Endothelial cell of umbilical vein (primary cell): Measurements from ENCODE around the gene SULT1C4. TPM values are rescaled to one million over a fixed set of nuclear protein-coding genes. Genes with fewer than 3 reads are reported as not detected.
"Not testable (repeated sequence)": the region's sequence is repeated elsewhere in the genome, so short reads cannot be mapped to it uniquely, and the experiment has no call there.

Experiments used
- BruUV-seq: library from RNA; stranded (reverse); fragments of 400-500 nt; replicated peaks from 2 replicates; lab custom pipeline; 2021; lab: Mats Ljungman, UMichigan
- CTCF ChIA-PET: fragments of 300-600, 350-600 bp; sonication (Branson Sonifier 250); formaldehyde crosslinking; loops from one replicate; lab custom pipeline; 2021; ENCODE audit warnings: antibody characterized with exemption, inconsistent platforms; lab: Charles Lee
- POLR2A ChIA-PET: fragments of 300-600, 350-600 bp; sonication (Branson Sonifier 250); formaldehyde crosslinking; loops from one replicate; lab custom pipeline; 2021; ENCODE audit warnings: antibody characterized with exemption, inconsistent platforms; lab: Charles Lee
- DNase-seq: peaks from one replicate; pipeline ENCODE4 v3.0.0-alpha.2; 2011; ENCODE audit warnings: low read depth, low spot score
- FAIRE-seq: peaks from 2 replicates; lab custom pipeline; 2011; peaks lifted over from hg19 to GRCh38; lab: Jason Lieb, UNC
- H2AFZ ChIP-seq: 2 replicates; pipeline ENCODE4 v1.6.0; 2012; ENCODE audit warnings: low read depth, low read length, control low read depth, inconsistent platforms
- H3K27ac ChIP-seq: 2 replicates; pipeline ENCODE4 v1.5.1; 2011; ENCODE audit warnings: low read depth, mild to moderate bottlenecking, control low read depth, low read length, moderate library complexity; ENCODE audit not compliant: insufficient read depth
- H3K27me3 ChIP-seq, 2 experiments: 2 replicates each; pipeline versions ENCODE4 v1.6.0 to v1.6.1; 2011; ENCODE audit warnings: low read length in 2 of 2, mixed read lengths in 1 of 2; ENCODE audit not compliant: control insufficient read depth in 2 of 2, insufficient read depth in 2 of 2
- H3K36me3 ChIP-seq, 2 experiments: 2 replicates in 1 of 2; 3 replicates in 1 of 2; pipeline ENCODE4 v1.5.1; 2011; ENCODE audit warnings: low read length in 2 of 2, mild to moderate bottlenecking in 1 of 2, moderate library complexity in 1 of 2; ENCODE audit not compliant: control insufficient read depth in 2 of 2, insufficient read depth in 2 of 2; ENCODE audit errors: extremely low read depth in 1 of 2
- H3K4me1 ChIP-seq: 3 replicates; pipeline ENCODE4 v1.5.1; 2011; ENCODE audit warnings: mild to moderate bottlenecking, low read length; ENCODE audit not compliant: control insufficient read depth, insufficient read depth; ENCODE audit errors: extremely low read depth
- H3K4me2 ChIP-seq: 2 replicates; pipeline ENCODE4 v1.6.1; 2011; ENCODE audit warnings: low read length, control low read depth, mixed read lengths; ENCODE audit not compliant: insufficient read depth
- H3K4me3 ChIP-seq, 3 experiments: fragments of 200-600 bp in 1 of 3; sonication (generic), shearing (Covaris generic) in 1 of 3; replicated peaks in 1 of 3; 2 replicates each; pipeline ENCODE4 v1.5.1; 2011 to 2016; ENCODE audit warnings: control low read depth in 3 of 3, low read length in 3 of 3, mild to moderate bottlenecking in 2 of 3, inconsistent platforms in 1 of 3, low read depth in 1 of 3, moderate library complexity in 1 of 3; ENCODE audit not compliant: insufficient read depth in 1 of 3
- H3K79me2 ChIP-seq: 2 replicates; pipeline ENCODE4 v1.6.0; 2012; ENCODE audit warnings: low read length, inconsistent platforms; ENCODE audit not compliant: control insufficient read depth, insufficient read depth
- H3K9ac ChIP-seq: replicated peaks from 2 replicates; pipeline ENCODE3; 2011; ENCODE audit warnings: low read length, control low read depth; ENCODE audit not compliant: insufficient read depth; ENCODE audit errors: extremely low read depth
- H3K9me1 ChIP-seq: replicated peaks from 3 replicates; pipeline ENCODE4 v1.6.0; 2011; ENCODE audit warnings: mild to moderate bottlenecking, low read length; ENCODE audit not compliant: control insufficient read depth, insufficient read depth; ENCODE audit errors: extremely low read depth
- H3K9me3 ChIP-seq: replicated peaks from 2 replicates; pipeline ENCODE4 v1.5.1; 2012; ENCODE audit warnings: low read length, inconsistent platforms; ENCODE audit not compliant: control insufficient read depth, insufficient read depth
- H4K20me1 ChIP-seq: replicated peaks from 2 replicates; pipeline ENCODE3; 2011; ENCODE audit warnings: mild to moderate bottlenecking, low read length; ENCODE audit not compliant: control insufficient read depth, insufficient read depth; ENCODE audit errors: extremely low read depth
- CTCF ChIP-seq, 2 donors: IDR thresholded peaks; 1 replicate in 1 of 2; 2 replicates in 1 of 2; pipeline ENCODE4 v1.5.1; 2011; ENCODE audit warnings: low read length in 2 of 2, mild to moderate bottlenecking in 2 of 2, moderate library complexity in 2 of 2, control low read depth in 1 of 2, inconsistent platforms in 1 of 2, low read depth in 1 of 2; ENCODE audit not compliant: insufficient read depth in 1 of 2; ENCODE audit errors: extremely low read depth in 1 of 2
- EZH2 ChIP-seq: IDR thresholded peaks from 2 replicates; pipeline ENCODE4 v1.6.1; 2012; ENCODE audit warnings: borderline replicate concordance, low read depth, mild to moderate bottlenecking, moderate library complexity, low read length, inconsistent platforms; ENCODE audit not compliant: severe bottlenecking
- FOS ChIP-seq: IDR thresholded peaks from 2 replicates; pipeline ENCODE4 v1.6.1; 2011; ENCODE audit warnings: mild to moderate bottlenecking, low read length, moderate library complexity, borderline replicate concordance; ENCODE audit not compliant: insufficient read depth
- GATA2 ChIP-seq: IDR thresholded peaks from 2 replicates; pipeline ENCODE4 v1.7.0; 2011; ENCODE audit warnings: low read depth, mild to moderate bottlenecking, moderate library complexity, mixed read lengths, low read length; ENCODE audit not compliant: insufficient read length, insufficient read depth
- JUN ChIP-seq: IDR thresholded peaks from 2 replicates; pipeline ENCODE4 v1.6.1; 2011; ENCODE audit warnings: borderline replicate concordance, low read depth; ENCODE audit not compliant: insufficient read length, insufficient read depth
- MYC ChIP-seq: IDR thresholded peaks from one replicate; pipeline ENCODE4 v1.6.1; 2011; ENCODE audit warnings: mild to moderate bottlenecking, low read depth, low read length
- POLR2A ChIP-seq: IDR thresholded peaks from 2 replicates; pipeline ENCODE4 v1.6.1; 2012; ENCODE audit warnings: low read depth, mild to moderate bottlenecking, control low read depth, low read length
- POLR2AphosphoS5 ChIP-seq: IDR thresholded peaks from 2 replicates; pipeline ENCODE4 v1.6.1; 2012; ENCODE audit warnings: low read depth, mild to moderate bottlenecking, control low read depth, low read length, moderate library complexity; ENCODE audit not compliant: insufficient read depth
- dilution Hi-C: fragments of 300-500 bp; cut with MboI; formaldehyde crosslinking; loops from one replicate; pipeline ENCODE4 v1.15.0; 2019; ENCODE audit warnings: low sequenced_read_pairs; ENCODE audit not compliant: extremely low pct_ligation_motif_present
- intact Hi-C: fragments of 100-400 bp; cut with micrococcal nuclease; formaldehyde crosslinking; loops from one replicate; pipeline ENCODE4 v1.10.0; 2022
- polyA plus RNA-seq, 4 experiments: library from polyadenylated mRNA; depleted of rRNA in 3 of 4; stranded (reverse) in 3 of 4; unstranded in 1 of 4; fragments of >200 nt; gene quantifications; 2 replicates each; pipeline versions ENCODE4 v1.2.1 to v1.2.3, GENCODE V29; 2011 to 2012; ENCODE audit warnings: missing spikeins in 1 of 4
- total RNA-seq: library from RNA; stranded (reverse); gene quantifications from 2 replicates; pipeline ENCODE4 v1.2.3, GENCODE V29; 2021
- TF ChIP-seq, protein P1 (sequence below): IDR thresholded peaks from 2 replicates; pipeline ENCODE4 v1.6.1; 2011; ENCODE audit not compliant: insufficient read depth, insufficient read length

The SULT1C4 gene
- total and polyA plus RNA-seq, 2 donors (not counting 3 experiments of a cell fraction or from before 2014, with no cell fraction given), result 17.2 to 29.3 TPM

GRCh38 chr2:108359336-108359735 lies 18.4 kb upstream of the SULT1C4 start:
- H3K4me3 ChIP-seq, DNase-seq, H3K36me3 ChIP-seq, POLR2A ChIA-PET, BruUV-seq, H2AFZ ChIP-seq, H3K27me3 ChIP-seq, H3K4me1 ChIP-seq, CTCF ChIA-PET, dilution Hi-C loops, H3K4me2 ChIP-seq, intact Hi-C loops, FAIRE-seq, H4K20me1 ChIP-seq, H3K27ac ChIP-seq, H3K9me3 ChIP-seq, H3K9ac ChIP-seq, H3K79me2 ChIP-seq, H3K9me1 ChIP-seq: not testable (repeated sequence)

DNA sequence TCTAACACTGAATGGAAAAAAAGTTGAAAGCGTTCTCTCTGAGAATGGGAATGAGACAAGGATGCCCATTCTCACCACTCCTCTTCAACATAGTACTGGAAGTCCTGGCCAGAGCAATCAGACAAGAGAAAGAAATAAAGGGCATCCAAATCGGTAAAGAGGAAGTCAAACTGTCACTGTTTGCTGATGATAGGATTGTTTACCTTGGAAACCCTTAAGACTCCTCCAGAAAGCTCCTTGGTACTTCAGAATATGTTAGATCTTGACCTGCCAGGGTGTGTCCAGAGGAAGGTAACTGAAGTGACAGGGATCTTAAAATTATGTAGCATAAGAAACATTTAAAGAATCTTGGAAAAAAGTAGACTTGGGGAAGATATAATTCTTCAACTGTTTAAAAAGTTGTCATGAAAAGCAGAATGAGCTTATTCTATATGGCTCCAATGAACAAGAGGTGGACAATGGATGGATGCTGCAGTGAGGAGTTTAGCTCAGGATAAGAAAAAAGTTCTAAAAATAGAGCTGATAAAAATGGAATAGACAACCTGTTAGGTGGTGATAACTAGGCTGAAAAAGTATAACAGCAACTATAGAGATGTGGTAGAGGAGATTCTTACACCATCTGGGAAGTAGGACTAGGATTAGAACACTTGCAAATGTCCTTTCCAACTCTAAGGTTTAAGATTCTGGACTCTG lies 16.8 kb upstream of the SULT1C4 start:
- Histone ChIP-seq H3K4me2 (no peak overlapping the region), H3K9ac (no peak overlapping the region), H3K9me1 (no peaks in the 10 kb centered on the region), H3K9me3 (no peaks in the 10 kb centered on the region), H3K4me1 (no peaks in the 10 kb centered on the region), H2AFZ (no peak overlapping the region), H3K79me2 (no peaks in the 10 kb centered on the region), H3K4me3 (no peak overlapping the region), H3K27me3 (peaks cover 0 to 4% of the 10 kb centered on the region in 2 experiments), H4K20me1 (no peaks in the 10 kb centered on the region), H3K27ac (no peak overlapping the region), H3K36me3 (no peaks in the 10 kb centered on the region)
- FAIRE-seq, result no peak
- no peak for DNase-seq
- ChIA-PET CTCF (interaction anchor here (1.1 kb wide), 1 partner anchor 48 kb away, joined by 3 read pairs; no protein-coding TSS in a partner anchor), POLR2A (no interaction called here)
- no TSS peak for BruUV-seq
- intact Hi-C loops, result no loop called here
- TF ChIP-seq POLR2AphosphoS5 (no peak), POLR2A (no peak), GATA2 (no peak), EZH2 (no peak), CTCF (IDR thresholded peaks at IDR 0.05; ENCODE audit: extremely low read depth in 1 of 2, insufficient read depth in 1 of 2, low read depth in 1 of 2, low read length in 2 of 2) (no peak), JUN (no peak), MYC (no peak), FOS (no peak)
- TF ChIP-seq, protein P1, sequence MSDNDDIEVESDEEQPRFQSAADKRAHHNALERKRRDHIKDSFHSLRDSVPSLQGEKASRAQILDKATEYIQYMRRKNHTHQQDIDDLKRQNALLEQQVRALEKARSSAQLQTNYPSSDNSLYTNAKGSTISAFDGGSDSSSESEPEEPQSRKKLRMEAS, result no peak
- dilution Hi-C loops, result no loop called here
